CD14-positive monocyte (primary cell): ENCODE data around the gene ABCC9. TPM values are rescaled to one million over a fixed set of nuclear protein-coding genes. Genes with fewer than 3 reads are reported as not detected.
"Not testable (repeated sequence)": the region's sequence is repeated elsewhere in the genome, so short reads cannot be mapped to it uniquely, and the experiment has no call there.

Experiments used
- DNase-seq, 3 donors: peaks; one replicate each; pipeline ENCODE4 v3.0.0-alpha.2; 2011 to 2022
- H2AFZ ChIP-seq: 2 replicates; pipeline ENCODE4 v1.6.0; 2012; ENCODE audit warnings: mild to moderate bottlenecking, low read depth, low read length, inconsistent platforms; ENCODE audit not compliant: insufficient read depth, poor library complexity, severe bottlenecking
- H3K27ac ChIP-seq, 2 donors: 1 replicate in 1 of 2; 2 replicates in 1 of 2; pipeline ENCODE4 v1.5.1; 2012 to 2013; ENCODE audit warnings: low read length in 2 of 2, control low read depth in 1 of 2, inconsistent platforms in 1 of 2, low read depth in 1 of 2, mild to moderate bottlenecking in 1 of 2
- H3K27me3 ChIP-seq, 2 donors: one replicate each; pipeline versions ENCODE4 v1.6.0 to v1.6.1; 2011 to 2013; ENCODE audit warnings: low read length in 2 of 2; ENCODE audit not compliant: control insufficient read depth in 2 of 2, insufficient read depth in 2 of 2
- H3K36me3 ChIP-seq, 2 donors: replicated peaks in 1 of 2; 1 replicate in 1 of 2; 2 replicates in 1 of 2; pipeline versions ENCODE4 v1.5.1 to v1.6.1; 2012 to 2013; ENCODE audit warnings: low read length in 2 of 2, control low read depth in 1 of 2, inconsistent platforms in 1 of 2, mild to moderate bottlenecking in 1 of 2; ENCODE audit not compliant: insufficient read depth in 2 of 2, control insufficient read depth in 1 of 2
- H3K4me1 ChIP-seq, 2 donors: 1 replicate in 1 of 2; 2 replicates in 1 of 2; pipeline versions ENCODE4 v1.5.1 to v1.6.1; 2012 to 2013; ENCODE audit warnings: low read length in 2 of 2, control low read depth in 1 of 2, inconsistent platforms in 1 of 2, mild to moderate bottlenecking in 1 of 2, moderate library complexity in 1 of 2; ENCODE audit not compliant: insufficient read depth in 2 of 2, control insufficient read depth in 1 of 2
- H3K4me2 ChIP-seq: replicated peaks from 2 replicates; pipeline ENCODE3; 2012; ENCODE audit warnings: low read length, moderate library complexity, mild to moderate bottlenecking; ENCODE audit not compliant: poor library complexity, severe bottlenecking; ENCODE audit errors: extremely low read depth
- H3K4me3 ChIP-seq, 3 experiments: fragments of 200-600 bp in 1 of 3; sonication (generic) in 1 of 3; replicated peaks in 1 of 3; 1 replicate in 2 of 3; 2 replicates in 1 of 3; pipeline ENCODE4 v1.5.1; 2011 to 2013; ENCODE audit warnings: low read length in 3 of 3, mild to moderate bottlenecking in 3 of 3, control low read depth in 2 of 3, low read depth in 2 of 3, inconsistent platforms in 1 of 3, moderate library complexity in 1 of 3
- H3K79me2 ChIP-seq: 2 replicates; pipeline ENCODE4 v1.6.0; 2012; ENCODE audit warnings: mild to moderate bottlenecking, control low read depth, inconsistent platforms, low read length, moderate library complexity; ENCODE audit not compliant: insufficient read depth
- H3K9ac ChIP-seq: 2 replicates; pipeline ENCODE4 v1.6.0; 2017; ENCODE audit warnings: low read length, mild to moderate bottlenecking; ENCODE audit not compliant: insufficient read depth, poor library complexity, severe bottlenecking
- H3K9me3 ChIP-seq, 2 donors: replicated peaks in 1 of 2; 1 replicate in 1 of 2; 2 replicates in 1 of 2; pipeline versions ENCODE4 v1.5.1 to v1.6.1; 2012 to 2013; ENCODE audit warnings: low read length in 2 of 2, control low read depth in 1 of 2; ENCODE audit not compliant: control insufficient read depth in 1 of 2, insufficient read depth in 1 of 2
- H4K20me1 ChIP-seq: 2 replicates; pipeline ENCODE4 v1.6.0; 2012; ENCODE audit warnings: mild to moderate bottlenecking, low read length, control low read depth, moderate library complexity; ENCODE audit not compliant: insufficient read depth
- H3K27ac Mint-ChIP-seq, 7 donors: one replicate each; pipeline ENCODE4 v1.8.0; 2020; ENCODE audit warnings: mild to moderate bottlenecking in 7 of 7, mixed read lengths in 7 of 7, moderate library complexity in 6 of 7, inconsistent platforms in 2 of 7
- H3K27me3 Mint-ChIP-seq, 3 donors: one replicate each; pipeline ENCODE4 v1.8.0; 2021 to 2022; ENCODE audit warnings: low read depth in 3 of 3, mild to moderate bottlenecking in 3 of 3, mixed read lengths in 3 of 3, moderate library complexity in 3 of 3, inconsistent platforms in 1 of 3
- H3K36me3 Mint-ChIP-seq, 2 donors: one replicate each; pipeline ENCODE4 v1.8.0; 2020; ENCODE audit warnings: mixed read lengths in 2 of 2, inconsistent platforms in 1 of 2, mild to moderate bottlenecking in 1 of 2
- H3K4me1 Mint-ChIP-seq: one replicate; pipeline ENCODE4 v1.8.0; 2020; ENCODE audit warnings: mild to moderate bottlenecking, mixed read lengths
- H3K4me3 Mint-ChIP-seq, 2 donors: one replicate each; pipeline ENCODE4 v1.8.0; 2020; ENCODE audit warnings: mild to moderate bottlenecking in 2 of 2, mixed read lengths in 2 of 2, moderate library complexity in 1 of 2
- H3K9me3 Mint-ChIP-seq, 7 donors: one replicate each; pipeline ENCODE4 v1.8.0; 2020 to 2022; ENCODE audit warnings: mixed read lengths in 7 of 7, mild to moderate bottlenecking in 6 of 7, moderate library complexity in 6 of 7, inconsistent platforms in 2 of 7
- CTCF ChIP-seq: fragments of 200-600 bp; IDR thresholded peaks from one replicate; pipeline ENCODE4 v1.8.0; 2022; ENCODE audit warnings: antibody characterized with exemption, mild to moderate bottlenecking
- WGBS: methylation state at CpG from one replicate; pipeline ENCODE4 v1.1.5; 2013; ENCODE audit warnings: missing lambda C conversion rate; ENCODE audit not compliant: insufficient coverage; 5-methylcytosine and 5-hydroxymethylcytosine counted together
- intact Hi-C, 2 donors: fragments of 100-400 bp; cut with micrococcal nuclease; formaldehyde crosslinking; loops; one replicate each; pipeline versions ENCODE4 v1.15.0 to v1.15.1; 2023
- polyA plus RNA-seq, 3 donors: library from polyadenylated mRNA; depleted of rRNA in 1 of 3; unstranded in 2 of 3; stranded (reverse) in 1 of 3; fragments of 300-500 nt in 2 of 3; fragments of >200 nt in 1 of 3; fragmentation: Illumina TruSeq in 2 of 3; gene quantifications; 1 replicate in 2 of 3; 2 replicates in 1 of 3; pipeline ENCODE4 v1.2.3, GENCODE V29; 2012 to 2021

Gene ABCC9
- polyA plus RNA-seq, 3 donors, result not detected

- H3K4me2 ChIP-seq, H2AFZ ChIP-seq, H3K79me2 ChIP-seq, H3K4me1 ChIP-seq, DNase-seq, H3K9me3 ChIP-seq, H3K27ac ChIP-seq, H3K36me3 Mint-ChIP-seq, intact Hi-C loops, H3K27me3 Mint-ChIP-seq, H3K4me1 Mint-ChIP-seq, H3K27me3 ChIP-seq, H3K4me3 Mint-ChIP-seq, H3K4me3 ChIP-seq, H3K36me3 ChIP-seq, H3K27ac Mint-ChIP-seq, H3K9ac ChIP-seq, H3K9me3 Mint-ChIP-seq, H4K20me1 ChIP-seq: not testable (repeated sequence)
- WGBS, result no CpG with 5 or more reads among the region's 4 CpGs
Measured at GRCh38 chr12:21789687-21790086, 151.5 kb downstream of the ABCC9 start.

GRCh38 chr12:21788089-21788983 lies 152.9 kb downstream of the ABCC9 start:
- Mint-ChIP-seq H3K36me3 (no peaks in the 10 kb centered on the region), H3K9me3 (peaks cover 0 to 10% (median 3%) of the 10 kb centered on the region in 7 donors), H3K4me3 (no peak overlapping the region), H3K4me1 (no peaks in the 10 kb centered on the region), H3K27ac (no peak overlapping the region), H3K27me3 (peaks cover 0 to 3% (median 2%) of the 10 kb centered on the region in 3 donors)
- H3K79me2 ChIP-seq, result no peaks in the 10 kb centered on the region
- no peaks in the 10 kb centered on the region for H3K27me3 ChIP-seq
- no peaks in the 10 kb centered on the region for H4K20me1 ChIP-seq
- intact Hi-C loops, result no loop called here
- no peak overlapping the region for H3K4me2 ChIP-seq
- H3K4me1 ChIP-seq, result no peaks in the 10 kb centered on the region
- no peak overlapping the region for H2AFZ ChIP-seq
- 100% methylated on average over 1 of the region's 7 CpGs for WGBS
- no peak for DNase-seq
- no peak overlapping the region for H3K4me3 ChIP-seq
- TF ChIP-seq CTCF, result no peak
- no peak overlapping the region for H3K9ac ChIP-seq
- no peak overlapping the region for H3K27ac ChIP-seq
- H3K36me3 ChIP-seq, result no peaks in the 10 kb centered on the region
- H3K9me3 ChIP-seq, result no peaks in the 10 kb centered on the region
